Urothelium cell line (cell line): ENCODE data around the gene BATF.
"Not testable (repeated sequence)": the region's sequence is repeated elsewhere in the genome, so short reads cannot be mapped to it uniquely, and the experiment has no call there.

Experiments used
- DNase-seq: peaks from one replicate; pipeline ENCODE4 v3.0.0; 2011; ENCODE audit warnings: low spot score, mixed read lengths
- FAIRE-seq: peaks from 2 replicates; lab custom pipeline; 2011; peaks lifted over from hg19 to GRCh38; lab: Jason Lieb, UNC

Gene BATF

GRCh38 chr14:75522224-75522982 lies at the start of gene BATF:
Gene BATF (plus strand): TSS chr14:75522469. CDS start chr14:75522683, 214 bp downstream.
- no peak for FAIRE-seq
- DNase-seq: no peak

- not testable (repeated sequence) for FAIRE-seq, DNase-seq
Measured at GRCh38 chr14:75474127-75474526, 48.1 kb upstream of the BATF start.

GRCh38 chr14:75476274-75476995 lies 45.8 kb upstream of the BATF start:
- DNase-seq (no peak), FAIRE-seq (no peak)

GRCh38 chr14:75477881-75478280 lies 44.4 kb upstream of the BATF start:
- FAIRE-seq (no peak), DNase-seq (no peak)

- FAIRE-seq: no peak
- no peak for DNase-seq
Measured at GRCh38 chr14:75479770-75480600, 42.3 kb upstream of the BATF start.

- FAIRE-seq: no peak
- no peak for DNase-seq
Measured at GRCh38 chr14:75482366-75482765, 39.9 kb upstream of the BATF start.

- FAIRE-seq (no peak), DNase-seq (no peak)
Measured at GRCh38 chr14:75484711-75485429, 37.4 kb upstream of the BATF start.

- no peak for FAIRE-seq
Measured at GRCh38 chr14:75486318-75486717, 36.0 kb upstream of the BATF start.

GRCh38 chr14:75487155-75487671 lies 35.1 kb upstream of the BATF start:
- DNase-seq: peak; percentile 78
- FAIRE-seq: peak; percentile 65

More at GRCh38 chr14:75486318-75486717, 36.0 kb upstream of the BATF start:
- no peak for DNase-seq

- FAIRE-seq (no peak), DNase-seq (no peak)
Measured at GRCh38 chr14:75489480-75489837, 32.8 kb upstream of the BATF start.

- DNase-seq: no peak
- FAIRE-seq: no peak
Measured at GRCh38 chr14:75491376-75491978, 30.8 kb upstream of the BATF start.

GRCh38 chr14:75492832-75493591 lies 29.3 kb upstream of the BATF start:
- FAIRE-seq (no peak), DNase-seq (no peak)

- DNase-seq (no peak), FAIRE-seq (no peak)
Measured at GRCh38 chr14:75493592-75494087, 28.6 kb upstream of the BATF start.

GRCh38 chr14:75494896-75495295 lies 27.4 kb upstream of the BATF start:
- FAIRE-seq (no peak), DNase-seq (no peak)

GRCh38 chr14:75495399-75495798 lies 26.9 kb upstream of the BATF start:
- DNase-seq: no peak
- FAIRE-seq: no peak

- FAIRE-seq (no peak), DNase-seq (no peak)
Measured at GRCh38 chr14:75495882-75496281, 26.4 kb upstream of the BATF start.

GRCh38 chr14:75496755-75497154 lies 25.5 kb upstream of the BATF start:
- DNase-seq (no peak), FAIRE-seq (no peak)

- FAIRE-seq (no peak), DNase-seq (no peak)
Measured at GRCh38 chr14:75497191-75497590, 25.1 kb upstream of the BATF start.

- DNase-seq (no peak), FAIRE-seq (no peak)
Measured at GRCh38 chr14:75497701-75498100, 24.6 kb upstream of the BATF start.
